Stimulated activated naive CD8-positive, alpha-beta T cell treated with anti-CD3 and anti-CD28 coated beads, Interleukin-15, Interleukin-2, amounts not matched to agents 100 ng/mL and 50 ng/mL, for 24 hours (primary cell): ENCODE measurements around the gene GPR142.

Source experiments
- H3K27ac Mint-ChIP-seq: one replicate; pipeline ENCODE4 v1.8.0; 2021; ENCODE audit warnings: mild to moderate bottlenecking, mixed read lengths
- H3K27me3 Mint-ChIP-seq: one replicate; pipeline ENCODE4 v1.8.0; 2021; ENCODE audit warnings: mixed read lengths
- H3K36me3 Mint-ChIP-seq: one replicate; pipeline ENCODE4 v1.8.0; 2021; ENCODE audit warnings: low read depth, mixed read lengths
- H3K4me1 Mint-ChIP-seq: one replicate; pipeline ENCODE4 v1.8.0; 2021; ENCODE audit warnings: low read depth, mixed read lengths
- H3K4me3 Mint-ChIP-seq: one replicate; pipeline ENCODE4 v1.8.0; 2021; ENCODE audit warnings: mild to moderate bottlenecking, mixed read lengths
- H3K9me3 Mint-ChIP-seq: one replicate; pipeline ENCODE4 v1.8.0; 2021; ENCODE audit warnings: mixed read lengths

GPR142 gene

GRCh38 chr17:74410001-74410443, 42.7 kb downstream of the GPR142 start:
- Mint-ChIP-seq H3K27me3 (peaks cover 9% of the 10 kb centered on the region), H3K9me3 (no peaks in the 10 kb centered on the region), H3K4me3 (no peak overlapping the region)

GRCh38 chr17:74412581-74412980, 45.3 kb downstream of the GPR142 start:
- Mint-ChIP-seq H3K27me3 (peaks cover 9% of the 10 kb centered on the region), H3K27ac (no peak overlapping the region), H3K9me3 (no peaks in the 10 kb centered on the region), H3K36me3 (no peaks in the 10 kb centered on the region), H3K4me3 (no peak overlapping the region), H3K4me1 (peaks cover 12% of the 10 kb centered on the region)

More at GRCh38 chr17:74410001-74410443, 42.7 kb downstream of the GPR142 start:
- no peak overlapping the region for H3K27ac Mint-ChIP-seq
- H3K4me1 Mint-ChIP-seq, result peaks cover 3% of the 10 kb centered on the region
- H3K36me3 Mint-ChIP-seq, result no peaks in the 10 kb centered on the region

- Mint-ChIP-seq H3K4me3 (no peak overlapping the region), H3K9me3 (no peaks in the 10 kb centered on the region), H3K36me3 (no peaks in the 10 kb centered on the region), H3K4me1 (peaks cover 12% of the 10 kb centered on the region), H3K27me3 (peaks cover 13% of the 10 kb centered on the region), H3K27ac (no peak overlapping the region)
These were observed 46.2 kb downstream of the GPR142 start for GRCh38 chr17:74413491-74413890.

- Mint-ChIP-seq H3K36me3 (no peaks in the 10 kb centered on the region), H3K4me3 (no peak overlapping the region)
These were observed 47.2 kb downstream of the GPR142 start for GRCh38 chr17:74414510-74414909.

GRCh38 chr17:74415608-74416396, 48.5 kb downstream of the GPR142 start:
- Mint-ChIP-seq H3K4me1 (peaks cover 12% of the 10 kb centered on the region), H3K4me3 (no peak overlapping the region), H3K36me3 (no peaks in the 10 kb centered on the region), H3K27me3 (peaks cover 10% of the 10 kb centered on the region), H3K27ac (no peak overlapping the region), H3K9me3 (no peaks in the 10 kb centered on the region)

More at GRCh38 chr17:74414510-74414909, 47.2 kb downstream of the GPR142 start:
- Mint-ChIP-seq H3K4me1 (peaks cover 12% of the 10 kb centered on the region), H3K27ac (no peak overlapping the region), H3K27me3 (peaks cover 14% of the 10 kb centered on the region), H3K9me3 (no peaks in the 10 kb centered on the region)

- Mint-ChIP-seq H3K36me3 (no peaks in the 10 kb centered on the region), H3K9me3 (no peaks in the 10 kb centered on the region), H3K27me3 (peaks cover 10% of the 10 kb centered on the region), H3K4me1 (peaks cover 12% of the 10 kb centered on the region), H3K27ac (no peak overlapping the region), H3K4me3 (no peak overlapping the region)
These were observed 50.1 kb downstream of the GPR142 start for GRCh38 chr17:74417178-74418045.

- H3K4me1 Mint-ChIP-seq, result peaks cover 9% of the 10 kb centered on the region
- H3K27me3 Mint-ChIP-seq, result peaks cover 14% of the 10 kb centered on the region
- no peak overlapping the region for H3K27ac Mint-ChIP-seq
- H3K9me3 Mint-ChIP-seq, result no peaks in the 10 kb centered on the region
- H3K36me3 Mint-ChIP-seq, result no peaks in the 10 kb centered on the region
- H3K4me3 Mint-ChIP-seq, result no peak overlapping the region
These were observed 52.7 kb downstream of the GPR142 start for GRCh38 chr17:74419928-74420411.
